Right lobe of liver (tissue), 6 donors: Measurements from ENCODE around the gene GK2. TPM values are rescaled to one million over a fixed set of nuclear protein-coding genes. Genes with fewer than 3 reads are reported as not detected.

Source experiments
- ATAC-seq, 4 donors: fragments of 200-7000 bp; cut with Tn5 transposase; one replicate each; pipeline ENCODE4 v1.9.1; 2020; ENCODE audit warnings: mild to moderate bottlenecking in 4 of 4, moderate library complexity in 4 of 4
- DNase-seq, 3 donors: peaks; one replicate each; pipeline ENCODE4 v3.0.0-alpha.2; 2020
- H3K27ac ChIP-seq, 3 donors: fragments of 200-600 bp; one replicate each; pipeline ENCODE4 v1.8.0; 2022
- H3K27me3 ChIP-seq, 2 donors: fragments of 200-600 bp; one replicate each; pipeline ENCODE4 v1.8.0; 2022
- H3K36me3 ChIP-seq, 4 donors: fragments of 200-600 bp; sonication (generic) in 1 of 4; one replicate each; pipeline versions ENCODE4 v1.5.1 to v1.8.0; 2017 to 2022; ENCODE audit warnings: control low read depth in 1 of 4
- H3K4me1 ChIP-seq, 4 donors: fragments of 200-600 bp; sonication (generic) in 1 of 4; one replicate each; pipeline versions ENCODE4 v1.5.1 to v1.8.0; 2017 to 2022; ENCODE audit warnings: control low read depth in 1 of 4
- H3K4me3 ChIP-seq, 3 donors: fragments of 200-600 bp; one replicate each; pipeline ENCODE4 v1.8.0; 2022
- H3K9me3 ChIP-seq, 4 donors: fragments of 200-600 bp; sonication (generic) in 1 of 4; one replicate each; pipeline versions ENCODE4 v1.5.1 to v1.8.0; 2017 to 2022; ENCODE audit warnings: control low read depth in 1 of 4
- CTCF ChIP-seq, 4 donors: fragments of 200-600 bp in 3 of 4; fragments of 450-650 bp in 1 of 4; IDR thresholded peaks; one replicate each; pipeline versions ENCODE4 v1.5.1 to v1.8.0; 2016 to 2022; ENCODE audit warnings: antibody characterized with exemption in 4 of 4, mild to moderate bottlenecking in 2 of 4
- POLR2A ChIP-seq: fragments of 450-650 bp; IDR thresholded peaks from one replicate; pipeline ENCODE4 v1.6.1; 2017; ENCODE audit warnings: antibody characterized with exemption, mild to moderate bottlenecking
- WGBS: methylation state at CpG from one replicate; pipeline ENCODE4 v1.1.6; 2018; ENCODE audit warnings: low coverage, low lambda C conversion rate; ENCODE audit not compliant: insufficient coverage; ENCODE audit errors: missing lambda C conversion rate; 5-methylcytosine and 5-hydroxymethylcytosine counted together
- intact Hi-C, 2 donors: fragments of 100-400 bp; cut with DNase I; formaldehyde crosslinking; loops; one replicate each; pipeline versions ENCODE4 v1.11.2 to v1.14.1; 2022
- long read RNA-seq: library from polyadenylated mRNA; unstranded; transcript quantifications from one replicate; pipeline ENCODE4 v2.0.0, GENCODE V29; 2019
- total RNA-seq, 6 experiments: library from RNA; depleted of rRNA in 2 of 6; stranded (reverse); fragments of >200 nt in 2 of 6; fragmentation: NEBNext Ultra II Directional in 3 of 6; extraction: Animal tissue kit (Norgen Biotek cat#: 25700) in 3 of 6; gene quantifications; one replicate each; pipeline versions ENCODE4 v1.1.0 to v1.2.4, GENCODE V29; 2016 to 2023
- donor health status: DM: no; HTN: yes; CAD: no.
- donor health status: DM: no; HTN: no; CAD: no.
- donor health status: DM: no; HTN: no; CAD: no.
- donor health status: DM: no; HTN: yes; CAD: no.
- donor health status: DM: no; HTN: yes; CAD: no.

GK2 gene
- total RNA-seq: not detected
- long read RNA-seq: 0 reads

GRCh38 chr4:79408063-79408462 lies at the start of gene GK2:
Gene GK2, minus strand, starts transcription at chr4:79408228. Its CDS starts 28 bp downstream, at chr4:79408200.
- H3K27ac ChIP-seq: no peak within 1 kb of the TSS
- TF ChIP-seq CTCF (IDR thresholded peaks at IDR 0.05): no peak
- ATAC-seq (no peak), DNase-seq (peak in 1 of 3 donors; percentile 51)
- no peak within 1 kb of the TSS for H3K4me3 ChIP-seq
- H3K27me3 ChIP-seq: no peaks in the 10 kb centered on the region
- H3K9me3 ChIP-seq: no peaks in the 10 kb centered on the region
- H3K36me3 ChIP-seq: no peaks in the 10 kb centered on the region
- no peaks in the 10 kb centered on the region for H3K4me1 ChIP-seq
- 68% methylated on average over 12 of the region's 16 CpGs for WGBS
- intact Hi-C loops: no loop called here

- Histone ChIP-seq H3K36me3 (no peaks in the 10 kb centered on the region), H3K4me1 (no peaks in the 10 kb centered on the region), H3K27me3 (no peaks in the 10 kb centered on the region), H3K4me3 (no peak overlapping the region), H3K9me3 (no peaks in the 10 kb centered on the region), H3K27ac (no peak overlapping the region)
- ATAC-seq (no peak), DNase-seq (no peak)
- TF ChIP-seq POLR2A: no peak
- no peak for TF ChIP-seq CTCF (IDR thresholded peaks at IDR 0.05)
- intact Hi-C loops: no loop called here
- 45% methylated on average over 5 of the region's 5 CpGs for WGBS
Measured at GRCh38 chr4:79455216-79455615, 47.2 kb upstream of the GK2 start.

- Histone ChIP-seq H3K9me3 (no peaks in the 10 kb centered on the region), H3K4me3 (no peak overlapping the region), H3K4me1 (no peaks in the 10 kb centered on the region), H3K27me3 (no peaks in the 10 kb centered on the region), H3K36me3 (no peaks in the 10 kb centered on the region), H3K27ac (no peak overlapping the region)
- DNase-seq (no peak), ATAC-seq (no peak)
- no peak for TF ChIP-seq CTCF (IDR thresholded peaks at IDR 0.05)
- intact Hi-C loops: no loop called here
- WGBS: 38% methylated on average over 2 of the region's 2 CpGs
Measured at GRCh38 chr4:79454656-79455055, 46.6 kb upstream of the GK2 start.

GRCh38 chr4:79450053-79450452 lies 42.0 kb upstream of the GK2 start:
- no peaks in the 10 kb centered on the region for H3K36me3 ChIP-seq
- H3K27me3 ChIP-seq: no peaks in the 10 kb centered on the region
- H3K27ac ChIP-seq: no peak overlapping the region
- no peak for ATAC-seq
- no peak for DNase-seq
- 50% methylated on average over 2 of the region's 2 CpGs for WGBS
- H3K9me3 ChIP-seq: no peaks in the 10 kb centered on the region
- H3K4me1 ChIP-seq: no peaks in the 10 kb centered on the region
- intact Hi-C loops: no loop called here
- H3K4me3 ChIP-seq: no peak overlapping the region
- no peak for TF ChIP-seq CTCF (IDR thresholded peaks at IDR 0.05)

GRCh38 chr4:79446145-79446544 lies 38.1 kb upstream of the GK2 start:
- Histone ChIP-seq H3K4me1 (no peaks in the 10 kb centered on the region), H3K4me3 (no peak overlapping the region), H3K36me3 (no peaks in the 10 kb centered on the region), H3K27me3 (no peaks in the 10 kb centered on the region), H3K27ac (no peak overlapping the region), H3K9me3 (no peaks in the 10 kb centered on the region)
- TF ChIP-seq POLR2A (no peak), CTCF (IDR thresholded peaks at IDR 0.05) (no peak)
- WGBS: 66% methylated on average over 4 of the region's 4 CpGs
- intact Hi-C loops: no loop called here
- no peak for ATAC-seq
- DNase-seq: no peak
